HCT116 (cell line): ENCODE data around the gene PTX4. TPM values are rescaled to one million over a fixed set of nuclear protein-coding genes. Genes with fewer than 3 reads are reported as not detected.
"Not testable (repeated sequence)": the region's sequence is repeated elsewhere in the genome, so short reads cannot be mapped to it uniquely, and the experiment has no call there.

ENCODE experiments used
- ATAC-seq: fragments of 200-7000 bp; cut with Tn5 transposase; 2 replicates; pipeline ENCODE4 v1.9.1; 2020; ENCODE audit warnings: mild to moderate bottlenecking, moderate library complexity
- BruUV-seq: library from RNA; stranded (reverse); fragments of 400-500 nt; replicated peaks from 2 replicates; lab custom pipeline; 2021; lab: Mats Ljungman, UMichigan
- CTCF ChIA-PET: fragments of 300-600 bp; sonication (Branson Sonifier 250); formaldehyde crosslinking; loops from one replicate; lab custom pipeline; 2021; ENCODE audit warnings: antibody characterized with exemption; lab: Charles Lee
- POLR2A ChIA-PET: fragments of 300-600, 350-600 bp; sonication (Branson Sonifier 250); formaldehyde crosslinking; loops from one replicate; lab custom pipeline; 2021; ENCODE audit warnings: antibody characterized with exemption; lab: Charles Lee
- RAD21 ChIA-PET, 2 experiments: fragments of 300-600 bp; sonication (Branson Sonifier 250); formaldehyde crosslinking; loops; one replicate each; lab custom pipeline; 2023; ENCODE audit warnings: low total read pairs in 2 of 2; ENCODE audit not compliant: uncharacterized antibody in 2 of 2, unreplicated experiment in 2 of 2, low non-redundant PET in 1 of 2; lab: Charles Lee
- DNase-seq: peaks from one replicate; pipeline ENCODE4 v3.0.0-alpha.2; 2010; ENCODE audit warnings: low read depth, low spot score
- H2AFZ ChIP-seq: fragments of 200-600 bp; shearing (Covaris generic), sonication (generic); 2 replicates; pipeline ENCODE4 v1.6.1; 2017; ENCODE audit warnings: low read depth, mixed run types, mixed read lengths, antibody characterized with exemption, low read length; ENCODE audit not compliant: poor library complexity, severe bottlenecking
- H3K27ac ChIP-seq: 2 replicates; pipeline ENCODE4 v1.5.1; 2012; ENCODE audit warnings: low read depth, low read length
- H3K27me3 ChIP-seq: fragments of 200-600 bp; sonication (generic); 2 replicates; pipeline ENCODE4 v1.6.1; 2016; ENCODE audit warnings: mixed run types, low read length, mixed read lengths; ENCODE audit not compliant: insufficient read depth
- H3K36me3 ChIP-seq, 2 experiments: fragments of 200-500 bp in 1 of 2; fragments of 200-600 bp in 1 of 2; sonication (Bioruptor generic) in 1 of 2; sonication (generic) in 1 of 2; 2 replicates each; pipeline versions ENCODE4 v1.5.1 to v1.6.1; 2014 to 2016; ENCODE audit warnings: low read length in 2 of 2, inconsistent platforms in 1 of 2, mixed read lengths in 1 of 2, mixed run types in 1 of 2; ENCODE audit not compliant: insufficient read depth in 2 of 2, control insufficient read depth in 1 of 2
- H3K4me1 ChIP-seq, 2 experiments: fragments of 200-600 bp in 1 of 2; sonication (generic) in 1 of 2; 2 replicates each; pipeline versions ENCODE4 v1.5.1 to v1.6.1; 2012 to 2017; ENCODE audit warnings: low read length in 2 of 2, inconsistent platforms in 1 of 2, mild to moderate bottlenecking in 1 of 2, mixed read lengths in 1 of 2, mixed run types in 1 of 2, moderate library complexity in 1 of 2; ENCODE audit not compliant: insufficient read depth in 2 of 2, control insufficient read depth in 1 of 2
- H3K4me2 ChIP-seq: fragments of 200-600 bp; sonication (generic); 2 replicates; pipeline ENCODE4 v1.6.1; 2017; ENCODE audit warnings: mixed run types, low read length, mixed read lengths
- H3K4me3 ChIP-seq, 2 experiments: fragments of 200-600 bp in 1 of 2; sonication (generic) in 1 of 2; replicated peaks in 1 of 2; 2 replicates each; pipeline ENCODE4 v1.5.1; 2011 to 2016; ENCODE audit warnings: low read length in 2 of 2, control low read depth in 1 of 2, low read depth in 1 of 2, mild to moderate bottlenecking in 1 of 2, mixed read lengths in 1 of 2, mixed run types in 1 of 2
- H3K79me2 ChIP-seq: fragments of 200-600 bp; sonication (generic); 2 replicates; pipeline ENCODE4 v1.6.1; 2017; ENCODE audit warnings: mild to moderate bottlenecking, mixed run types, low read length, moderate library complexity, mixed read lengths; ENCODE audit not compliant: insufficient read depth
- H3K9ac ChIP-seq: fragments of 200-600 bp; sonication (generic); 2 replicates; pipeline ENCODE4 v1.6.1; 2016; ENCODE audit warnings: low read length, mixed read lengths
- H3K9me2 ChIP-seq: fragments of 200-600 bp; sonication (generic), shearing (Covaris generic); 2 replicates; pipeline ENCODE4 v1.6.1; 2017; ENCODE audit warnings: mixed run types, mild to moderate bottlenecking, moderate library complexity; ENCODE audit not compliant: insufficient read depth
- H3K9me3 ChIP-seq, 2 experiments: fragments of 200-500 bp in 1 of 2; fragments of 200-600 bp in 1 of 2; sonication (Bioruptor generic) in 1 of 2; sonication (generic) in 1 of 2; 2 replicates each; pipeline ENCODE4 v1.6.1; 2014 to 2017; ENCODE audit warnings: low read length in 2 of 2, mixed read lengths in 2 of 2, inconsistent platforms in 1 of 2, low read depth in 1 of 2, mild to moderate bottlenecking in 1 of 2, mixed run types in 1 of 2, moderate library complexity in 1 of 2; ENCODE audit not compliant: control insufficient read depth in 1 of 2, insufficient read depth in 1 of 2
- H4K20me1 ChIP-seq: fragments of 200-600 bp; sonication (generic), shearing (Covaris generic); 2 replicates; pipeline ENCODE4 v1.6.1; 2017; ENCODE audit warnings: mixed run types, mild to moderate bottlenecking, moderate library complexity; ENCODE audit not compliant: insufficient read depth
- EGR1 ChIP-seq: IDR thresholded peaks from 2 replicates; pipeline ENCODE4 v1.6.1; 2012; ENCODE audit warnings: low read depth
- ELF1 ChIP-seq: IDR thresholded peaks from 2 replicates; pipeline ENCODE4 v1.6.1; 2012; ENCODE audit warnings: low read depth, borderline replicate concordance
- EZH2phosphoT487 ChIP-seq: fragments of 200-600 bp; IDR thresholded peaks from 2 replicates; pipeline ENCODE4 v1.6.1; 2018; ENCODE audit warnings: antibody characterized with exemption, borderline replicate concordance
- FOSL1 ChIP-seq: IDR thresholded peaks from 2 replicates; pipeline ENCODE4 v1.6.1; 2012; ENCODE audit warnings: low read depth
- POLR2A ChIP-seq: IDR thresholded peaks from 2 replicates; pipeline ENCODE4 v1.7.0; 2011; ENCODE audit warnings: borderline replicate concordance; ENCODE audit not compliant: insufficient read depth, insufficient read length; ENCODE audit errors: extremely low read depth
- POLR2AphosphoS5 ChIP-seq: IDR thresholded peaks from 2 replicates; pipeline ENCODE4 v1.6.1; 2011; ENCODE audit warnings: mild to moderate bottlenecking, low read depth, low read length, moderate library complexity
- RAD21 ChIP-seq: IDR thresholded peaks from 2 replicates; pipeline ENCODE4 v1.6.1; 2012; ENCODE audit warnings: low read depth, mild to moderate bottlenecking
- SIN3A ChIP-seq: IDR thresholded peaks from 2 replicates; pipeline ENCODE4 v1.6.1; 2012; ENCODE audit warnings: low read depth
- ZFX ChIP-seq: fragments of 450-650 bp; IDR thresholded peaks from 2 replicates; pipeline ENCODE4 v1.6.1; 2017
- intact Hi-C: fragments of 100-400 bp; cut with micrococcal nuclease; formaldehyde crosslinking; loops from 2 replicates; pipeline ENCODE4 v1.10.0; 2022
- total RNA-seq: library from RNA; stranded (reverse); gene quantifications from one replicate; pipeline ENCODE4 v1.2.1, GENCODE V29; 2021; ENCODE audit not compliant: unreplicated experiment
- TF ChIP-seq, protein P1 (sequence below): IDR thresholded peaks from 2 replicates; pipeline ENCODE4 v1.6.1; 2012
- TF ChIP-seq, protein P2 (sequence below), 3 experiments: fragments of 200-600 bp in 1 of 3; sonication (generic) in 1 of 3; IDR thresholded peaks in 2 of 3; conservative IDR thresholded peaks in 1 of 3; 2 replicates each; pipeline ENCODE4 v1.5.1; 2012 to 2017; ENCODE audit warnings: low read depth in 2 of 3, low read length in 2 of 3, antibody characterized with exemption in 1 of 3, borderline replicate concordance in 1 of 3, control low read depth in 1 of 3, mild to moderate bottlenecking in 1 of 3, mixed read lengths in 1 of 3, mixed run types in 1 of 3, moderate library complexity in 1 of 3; ENCODE audit not compliant: insufficient read depth in 1 of 3
- TF ChIP-seq, protein P3 (sequence below): IDR thresholded peaks from 2 replicates; pipeline ENCODE4 v1.6.1; 2011; ENCODE audit warnings: mild to moderate bottlenecking, low read length, moderate library complexity; ENCODE audit not compliant: insufficient replicate concordance; ENCODE audit errors: extremely low read depth
- TF ChIP-seq, protein P4 (sequence below): IDR thresholded peaks from 2 replicates; pipeline ENCODE4 v1.6.1; 2012; ENCODE audit warnings: low read depth

PTX4 gene
- total RNA-seq, 1 experiment from 2014 or later: not detected

DNA sequence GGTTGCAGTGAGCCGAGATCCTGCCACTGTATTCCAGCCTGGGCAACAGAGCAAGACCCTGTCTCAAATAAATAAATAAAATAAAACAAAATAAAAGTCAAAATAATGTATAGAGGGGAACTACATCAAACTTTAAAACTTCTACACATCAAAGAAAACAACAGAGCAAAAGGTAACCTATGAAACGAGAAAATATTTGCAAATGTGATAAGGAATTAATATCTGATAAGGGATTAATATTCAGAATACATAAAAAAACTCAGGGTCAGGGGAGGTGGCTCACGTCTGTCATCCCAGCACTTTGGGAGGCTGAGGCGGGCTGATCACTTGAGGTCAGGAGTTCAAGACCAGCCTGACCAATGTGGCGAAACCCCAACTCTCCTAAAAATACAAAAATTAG is 19.6 kb downstream of the PTX4 start:
- H3K4me2 ChIP-seq, DNase-seq, H3K9ac ChIP-seq, BruUV-seq, H3K27ac ChIP-seq, H2AFZ ChIP-seq, H3K36me3 ChIP-seq, H3K9me3 ChIP-seq, H3K9me2 ChIP-seq, RAD21 ChIA-PET, CTCF ChIA-PET, H4K20me1 ChIP-seq, intact Hi-C loops, POLR2A ChIA-PET, H3K27me3 ChIP-seq, ATAC-seq, H3K4me3 ChIP-seq: not testable (repeated sequence)
- peaks cover 20 to 31% of the 10 kb centered on the region in 2 experiments; a peak in 3 of 4 replicates for H3K4me1 ChIP-seq
- peaks cover 53% of the 10 kb centered on the region for H3K79me2 ChIP-seq

DNA sequence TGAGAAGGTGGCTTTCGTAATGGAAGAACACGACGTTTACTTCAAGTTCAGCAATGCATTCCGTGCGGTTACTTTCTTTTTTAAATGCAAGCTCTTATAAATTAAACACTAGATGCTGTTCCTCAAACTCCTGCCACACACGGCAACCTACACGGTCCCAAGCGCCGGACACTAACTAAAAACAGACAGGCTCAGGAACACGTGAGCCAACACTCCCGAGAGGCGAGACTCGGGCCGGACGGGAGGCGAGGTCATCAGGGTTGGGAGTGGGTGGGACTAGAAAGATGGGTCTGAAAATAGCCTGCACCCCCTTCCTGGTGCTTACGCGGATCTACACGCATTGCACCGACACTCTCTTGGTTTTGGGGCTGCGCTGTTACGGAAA is 20.3 kb downstream of the PTX4 start:
- Histone ChIP-seq H3K4me3 (no peak overlapping the region), H3K27me3 (no peaks in the 10 kb centered on the region), H4K20me1 (no peaks in the 10 kb centered on the region), H2AFZ (no peak overlapping the region), H3K79me2 (peaks cover 46% of the 10 kb centered on the region), H3K9me2 (no peaks in the 10 kb centered on the region), H3K4me2 (no peak overlapping the region), H3K27ac (no peak overlapping the region), H3K9ac (no peak overlapping the region), H3K4me1 (peaks cover 16 to 24% of the 10 kb centered on the region in 2 experiments; a peak in 3 of 4 replicates), H3K36me3 (no peaks in the 10 kb centered on the region), H3K9me3 (no peaks in the 10 kb centered on the region)
- CTCF ChIA-PET: no interaction called here
- POLR2A ChIA-PET: no interaction called here
- RAD21 ChIA-PET: no interaction called here
- BruUV-seq: no TSS peak
- no peak for DNase-seq
- intact Hi-C loops: no loop called here
- no peak for ATAC-seq
- TF ChIP-seq, protein P1, sequence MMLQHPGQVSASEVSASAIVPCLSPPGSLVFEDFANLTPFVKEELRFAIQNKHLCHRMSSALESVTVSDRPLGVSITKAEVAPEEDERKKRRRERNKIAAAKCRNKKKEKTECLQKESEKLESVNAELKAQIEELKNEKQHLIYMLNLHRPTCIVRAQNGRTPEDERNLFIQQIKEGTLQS: no peak
- no peak for TF ChIP-seq EZH2phosphoT487
- TF ChIP-seq POLR2AphosphoS5: no peak
- no peak for TF ChIP-seq POLR2A
- TF ChIP-seq EGR1: no peak
- TF ChIP-seq, protein P2, sequence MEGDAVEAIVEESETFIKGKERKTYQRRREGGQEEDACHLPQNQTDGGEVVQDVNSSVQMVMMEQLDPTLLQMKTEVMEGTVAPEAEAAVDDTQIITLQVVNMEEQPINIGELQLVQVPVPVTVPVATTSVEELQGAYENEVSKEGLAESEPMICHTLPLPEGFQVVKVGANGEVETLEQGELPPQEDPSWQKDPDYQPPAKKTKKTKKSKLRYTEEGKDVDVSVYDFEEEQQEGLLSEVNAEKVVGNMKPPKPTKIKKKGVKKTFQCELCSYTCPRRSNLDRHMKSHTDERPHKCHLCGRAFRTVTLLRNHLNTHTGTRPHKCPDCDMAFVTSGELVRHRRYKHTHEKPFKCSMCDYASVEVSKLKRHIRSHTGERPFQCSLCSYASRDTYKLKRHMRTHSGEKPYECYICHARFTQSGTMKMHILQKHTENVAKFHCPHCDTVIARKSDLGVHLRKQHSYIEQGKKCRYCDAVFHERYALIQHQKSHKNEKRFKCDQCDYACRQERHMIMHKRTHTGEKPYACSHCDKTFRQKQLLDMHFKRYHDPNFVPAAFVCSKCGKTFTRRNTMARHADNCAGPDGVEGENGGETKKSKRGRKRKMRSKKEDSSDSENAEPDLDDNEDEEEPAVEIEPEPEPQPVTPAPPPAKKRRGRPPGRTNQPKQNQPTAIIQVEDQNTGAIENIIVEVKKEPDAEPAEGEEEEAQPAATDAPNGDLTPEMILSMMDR (IDR thresholded peaks at IDR 0.05 in 2 of 3, conservative IDR thresholded peaks at IDR 0.05 in 1 of 3; ENCODE audit: borderline replicate concordance in 1 of 3, insufficient read depth in 1 of 3, low read depth in 2 of 3, low read length in 2 of 3): no peak
- TF ChIP-seq, protein P3, sequence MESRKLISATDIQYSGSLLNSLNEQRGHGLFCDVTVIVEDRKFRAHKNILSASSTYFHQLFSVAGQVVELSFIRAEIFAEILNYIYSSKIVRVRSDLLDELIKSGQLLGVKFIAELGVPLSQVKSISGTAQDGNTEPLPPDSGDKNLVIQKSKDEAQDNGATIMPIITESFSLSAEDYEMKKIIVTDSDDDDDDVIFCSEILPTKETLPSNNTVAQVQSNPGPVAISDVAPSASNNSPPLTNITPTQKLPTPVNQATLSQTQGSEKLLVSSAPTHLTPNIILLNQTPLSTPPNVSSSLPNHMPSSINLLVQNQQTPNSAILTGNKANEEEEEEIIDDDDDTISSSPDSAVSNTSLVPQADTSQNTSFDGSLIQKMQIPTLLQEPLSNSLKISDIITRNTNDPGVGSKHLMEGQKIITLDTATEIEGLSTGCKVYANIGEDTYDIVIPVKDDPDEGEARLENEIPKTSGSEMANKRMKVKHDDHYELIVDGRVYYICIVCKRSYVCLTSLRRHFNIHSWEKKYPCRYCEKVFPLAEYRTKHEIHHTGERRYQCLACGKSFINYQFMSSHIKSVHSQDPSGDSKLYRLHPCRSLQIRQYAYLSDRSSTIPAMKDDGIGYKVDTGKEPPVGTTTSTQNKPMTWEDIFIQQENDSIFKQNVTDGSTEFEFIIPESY: no peak
- TF ChIP-seq ZFX: no peak
- TF ChIP-seq, protein P4, sequence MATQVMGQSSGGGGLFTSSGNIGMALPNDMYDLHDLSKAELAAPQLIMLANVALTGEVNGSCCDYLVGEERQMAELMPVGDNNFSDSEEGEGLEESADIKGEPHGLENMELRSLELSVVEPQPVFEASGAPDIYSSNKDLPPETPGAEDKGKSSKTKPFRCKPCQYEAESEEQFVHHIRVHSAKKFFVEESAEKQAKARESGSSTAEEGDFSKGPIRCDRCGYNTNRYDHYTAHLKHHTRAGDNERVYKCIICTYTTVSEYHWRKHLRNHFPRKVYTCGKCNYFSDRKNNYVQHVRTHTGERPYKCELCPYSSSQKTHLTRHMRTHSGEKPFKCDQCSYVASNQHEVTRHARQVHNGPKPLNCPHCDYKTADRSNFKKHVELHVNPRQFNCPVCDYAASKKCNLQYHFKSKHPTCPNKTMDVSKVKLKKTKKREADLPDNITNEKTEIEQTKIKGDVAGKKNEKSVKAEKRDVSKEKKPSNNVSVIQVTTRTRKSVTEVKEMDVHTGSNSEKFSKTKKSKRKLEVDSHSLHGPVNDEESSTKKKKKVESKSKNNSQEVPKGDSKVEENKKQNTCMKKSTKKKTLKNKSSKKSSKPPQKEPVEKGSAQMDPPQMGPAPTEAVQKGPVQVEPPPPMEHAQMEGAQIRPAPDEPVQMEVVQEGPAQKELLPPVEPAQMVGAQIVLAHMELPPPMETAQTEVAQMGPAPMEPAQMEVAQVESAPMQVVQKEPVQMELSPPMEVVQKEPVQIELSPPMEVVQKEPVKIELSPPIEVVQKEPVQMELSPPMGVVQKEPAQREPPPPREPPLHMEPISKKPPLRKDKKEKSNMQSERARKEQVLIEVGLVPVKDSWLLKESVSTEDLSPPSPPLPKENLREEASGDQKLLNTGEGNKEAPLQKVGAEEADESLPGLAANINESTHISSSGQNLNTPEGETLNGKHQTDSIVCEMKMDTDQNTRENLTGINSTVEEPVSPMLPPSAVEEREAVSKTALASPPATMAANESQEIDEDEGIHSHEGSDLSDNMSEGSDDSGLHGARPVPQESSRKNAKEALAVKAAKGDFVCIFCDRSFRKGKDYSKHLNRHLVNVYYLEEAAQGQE: no peak
- TF ChIP-seq ELF1: no peak
- no peak for TF ChIP-seq FOSL1
- no peak for TF ChIP-seq RAD21
- no peak for TF ChIP-seq SIN3A
